ENCODE measurements around the gene MARCHF6.
"Not testable (repeated sequence)": the region's sequence is repeated elsewhere in the genome, so short reads cannot be mapped to it uniquely, and the experiment has no call there.

DNA sequence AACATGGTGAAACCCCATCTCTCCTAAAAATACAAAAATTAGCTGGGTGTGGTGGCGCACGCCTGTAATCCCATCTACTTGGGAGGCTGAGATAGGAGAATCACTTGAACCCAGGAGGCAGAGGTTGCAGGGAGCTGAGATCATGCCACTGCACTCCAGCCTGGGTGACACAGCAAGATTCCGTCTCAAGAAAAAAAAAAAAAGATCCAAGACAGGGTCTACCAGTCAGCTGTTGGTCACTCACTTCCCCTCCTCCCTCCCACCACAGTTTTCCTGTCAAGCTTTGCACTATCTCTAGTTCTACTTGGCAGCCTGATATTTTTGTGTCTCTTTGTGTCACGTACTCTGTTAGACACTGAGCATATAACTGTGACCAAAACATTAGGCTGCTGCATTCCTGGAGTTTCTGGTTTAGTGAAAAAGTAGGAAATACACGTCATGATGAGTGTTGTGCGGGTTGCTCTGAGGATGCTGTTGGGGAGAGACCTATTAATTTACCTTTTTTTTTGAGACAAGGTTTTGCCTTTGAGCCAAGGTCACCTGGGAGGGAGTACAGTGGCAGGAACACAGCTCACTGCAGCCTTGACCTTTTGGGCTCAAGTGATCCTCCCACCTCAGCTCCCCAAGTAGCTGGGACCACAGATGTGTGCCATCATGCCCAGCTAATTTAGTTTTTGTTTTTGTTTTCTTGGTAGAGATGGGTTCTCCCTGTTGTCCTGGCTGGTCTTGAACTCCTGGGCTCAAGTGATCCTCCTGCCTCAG lies 39.3 kb downstream of the MARCHF6 start:
- TF ChIP-seq, protein P1, sequence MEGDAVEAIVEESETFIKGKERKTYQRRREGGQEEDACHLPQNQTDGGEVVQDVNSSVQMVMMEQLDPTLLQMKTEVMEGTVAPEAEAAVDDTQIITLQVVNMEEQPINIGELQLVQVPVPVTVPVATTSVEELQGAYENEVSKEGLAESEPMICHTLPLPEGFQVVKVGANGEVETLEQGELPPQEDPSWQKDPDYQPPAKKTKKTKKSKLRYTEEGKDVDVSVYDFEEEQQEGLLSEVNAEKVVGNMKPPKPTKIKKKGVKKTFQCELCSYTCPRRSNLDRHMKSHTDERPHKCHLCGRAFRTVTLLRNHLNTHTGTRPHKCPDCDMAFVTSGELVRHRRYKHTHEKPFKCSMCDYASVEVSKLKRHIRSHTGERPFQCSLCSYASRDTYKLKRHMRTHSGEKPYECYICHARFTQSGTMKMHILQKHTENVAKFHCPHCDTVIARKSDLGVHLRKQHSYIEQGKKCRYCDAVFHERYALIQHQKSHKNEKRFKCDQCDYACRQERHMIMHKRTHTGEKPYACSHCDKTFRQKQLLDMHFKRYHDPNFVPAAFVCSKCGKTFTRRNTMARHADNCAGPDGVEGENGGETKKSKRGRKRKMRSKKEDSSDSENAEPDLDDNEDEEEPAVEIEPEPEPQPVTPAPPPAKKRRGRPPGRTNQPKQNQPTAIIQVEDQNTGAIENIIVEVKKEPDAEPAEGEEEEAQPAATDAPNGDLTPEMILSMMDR (IDR thresholded peaks at IDR 0.05), result not testable (repeated sequence)
- TF ChIP-seq POLR2A (IDR thresholded peaks at IDR 0.05), result not testable (repeated sequence)
